Bronchial smooth muscle cell (primary cell): ENCODE data around the gene ZNF366. TPM values are rescaled to one million over a fixed set of nuclear protein-coding genes. Genes with fewer than 3 reads are reported as not detected.

Experiments used
- total RNA-seq: library from RNA; depleted of rRNA; stranded (reverse); fragments of >200 nt; gene quantifications from 2 replicates; pipeline ENCODE4 v1.2.1, GENCODE V29; 2014

Gene ZNF366
- not detected in 2 replicates for total RNA-seq

GRCh38 chr5:72507231-72507906, at the start of gene ZNF366:
Gene ZNF366 (minus strand): TSS chr5:72507410. CDS start chr5:72461496, 45,914 bp downstream.

Other genes with a start within 250 kb of the ZNF366 start
- gene MRPS27, start 187.2 kb downstream of the ZNF366 start, total RNA-seq, result 54.5 and 64.9 TPM in 2 replicates
- 6.7 and 8.0 TPM in 2 replicates for gene PTCD2, start 187.0 kb downstream of the ZNF366 start, total RNA-seq